Prostate gland (tissue), 2 donors: ENCODE data around the gene CDK14. TPM values are rescaled to one million over a fixed set of nuclear protein-coding genes. Genes with fewer than 3 reads are reported as not detected.

Experiments used
- DNase-seq: peaks from one replicate; pipeline ENCODE4 v3.0.0-alpha.2; 2019; ENCODE audit warnings: low spot score
- H3K27ac ChIP-seq, 2 donors: fragments of 200-600 bp; sonication (generic); 2 replicates each; pipeline ENCODE4 v1.5.1; 2017 to 2019
- H3K27me3 ChIP-seq: fragments of 200-600 bp; sonication (generic); replicated peaks from 2 replicates; pipeline ENCODE4 v1.5.1; 2019; ENCODE audit not compliant: insufficient read depth
- H3K36me3 ChIP-seq, 2 donors: fragments of 200-600 bp; sonication (generic); 1 replicate in 1 of 2; 2 replicates in 1 of 2; pipeline versions ENCODE4 v1.5.1 to v1.8.1; 2017 to 2019
- H3K4me1 ChIP-seq: fragments of 200-600 bp; sonication (generic); replicated peaks from 2 replicates; pipeline ENCODE4 v1.5.1; 2019
- H3K4me3 ChIP-seq, 2 donors: fragments of 200-600 bp; sonication (generic); 2 replicates each; pipeline ENCODE4 v1.5.1; 2017 to 2019
- H3K9me3 ChIP-seq: fragments of 200-600 bp; sonication (generic); 2 replicates; pipeline ENCODE4 v1.5.1; 2017
- POLR2A ChIP-seq: fragments of 450-650 bp; IDR thresholded peaks from one replicate; pipeline ENCODE4 v1.6.1; 2016; ENCODE audit warnings: antibody characterized with exemption, mild to moderate bottlenecking
- POLR2AphosphoS5 ChIP-seq: sonication (generic); formaldehyde crosslinking; IDR thresholded peaks from one replicate; pipeline ENCODE4 v1.6.1; 2017; ENCODE audit warnings: antibody characterized with exemption
- WGBS: methylation state at CpG from one replicate; pipeline ENCODE4 v1.1.5; 2018; 5-methylcytosine and 5-hydroxymethylcytosine counted together
- intact Hi-C: fragments of 100-400 bp; cut with DNase I; formaldehyde crosslinking; loops from one replicate; pipeline ENCODE4 v1.14.2; 2022
- total RNA-seq, 2 donors: library from RNA; depleted of rRNA; stranded (reverse); fragments of >200 nt; gene quantifications; one replicate each; pipeline ENCODE4 v1.1.0, GENCODE V29; 2016
- TF ChIP-seq, protein P1 (sequence below), 4 experiments: fragments of 200-600 bp in 2 of 4; fragments of 450-650 bp in 2 of 4; sonication (generic) in 2 of 4; IDR thresholded peaks; 1 replicate in 3 of 4; 2 replicates in 1 of 4; pipeline ENCODE4 v1.5.1; 2016 to 2019; ENCODE audit warnings: antibody characterized with exemption in 4 of 4, mild to moderate bottlenecking in 2 of 4, moderate library complexity in 2 of 4

CDK14 gene
- total RNA-seq, 2 donors from 2014 or later, result 13.7 to 20.7 TPM

GRCh38 chr7:91230100-91230499, 634.0 kb downstream of the CDK14 start:
- Histone ChIP-seq H3K27ac (no peak overlapping the region), H3K27me3 (no peaks in the 10 kb centered on the region), H3K36me3 (no peaks in the 10 kb centered on the region), H3K4me1 (no peaks in the 10 kb centered on the region), H3K4me3 (no peak overlapping the region), H3K9me3 (no peaks in the 10 kb centered on the region)
- no peak for DNase-seq
- intact Hi-C loops, result no loop called here
- TF ChIP-seq POLR2A (no peak), POLR2AphosphoS5 (no peak)
- TF ChIP-seq, protein P1, sequence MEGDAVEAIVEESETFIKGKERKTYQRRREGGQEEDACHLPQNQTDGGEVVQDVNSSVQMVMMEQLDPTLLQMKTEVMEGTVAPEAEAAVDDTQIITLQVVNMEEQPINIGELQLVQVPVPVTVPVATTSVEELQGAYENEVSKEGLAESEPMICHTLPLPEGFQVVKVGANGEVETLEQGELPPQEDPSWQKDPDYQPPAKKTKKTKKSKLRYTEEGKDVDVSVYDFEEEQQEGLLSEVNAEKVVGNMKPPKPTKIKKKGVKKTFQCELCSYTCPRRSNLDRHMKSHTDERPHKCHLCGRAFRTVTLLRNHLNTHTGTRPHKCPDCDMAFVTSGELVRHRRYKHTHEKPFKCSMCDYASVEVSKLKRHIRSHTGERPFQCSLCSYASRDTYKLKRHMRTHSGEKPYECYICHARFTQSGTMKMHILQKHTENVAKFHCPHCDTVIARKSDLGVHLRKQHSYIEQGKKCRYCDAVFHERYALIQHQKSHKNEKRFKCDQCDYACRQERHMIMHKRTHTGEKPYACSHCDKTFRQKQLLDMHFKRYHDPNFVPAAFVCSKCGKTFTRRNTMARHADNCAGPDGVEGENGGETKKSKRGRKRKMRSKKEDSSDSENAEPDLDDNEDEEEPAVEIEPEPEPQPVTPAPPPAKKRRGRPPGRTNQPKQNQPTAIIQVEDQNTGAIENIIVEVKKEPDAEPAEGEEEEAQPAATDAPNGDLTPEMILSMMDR (IDR thresholded peaks at IDR 0.05), result no peak
- 81% methylated on average over 2 of the region's 2 CpGs for WGBS

- no peak overlapping the region for H3K27ac ChIP-seq
- no peak for DNase-seq
- intact Hi-C loops, result no loop called here
- no peak for TF ChIP-seq POLR2AphosphoS5
- TF ChIP-seq, protein P1 (IDR thresholded peaks at IDR 0.05), result no peak
- no peak for TF ChIP-seq POLR2A
- H3K4me3 ChIP-seq, result no peak overlapping the region
- no peaks in the 10 kb centered on the region for H3K36me3 ChIP-seq
- 75% methylated on average over 3 of the region's 3 CpGs for WGBS
- H3K4me1 ChIP-seq, result no peaks in the 10 kb centered on the region
- H3K9me3 ChIP-seq, result no peaks in the 10 kb centered on the region
- H3K27me3 ChIP-seq, result no peaks in the 10 kb centered on the region
These were observed 634.4 kb downstream of the CDK14 start for GRCh38 chr7:91230503-91230902.

DNA sequence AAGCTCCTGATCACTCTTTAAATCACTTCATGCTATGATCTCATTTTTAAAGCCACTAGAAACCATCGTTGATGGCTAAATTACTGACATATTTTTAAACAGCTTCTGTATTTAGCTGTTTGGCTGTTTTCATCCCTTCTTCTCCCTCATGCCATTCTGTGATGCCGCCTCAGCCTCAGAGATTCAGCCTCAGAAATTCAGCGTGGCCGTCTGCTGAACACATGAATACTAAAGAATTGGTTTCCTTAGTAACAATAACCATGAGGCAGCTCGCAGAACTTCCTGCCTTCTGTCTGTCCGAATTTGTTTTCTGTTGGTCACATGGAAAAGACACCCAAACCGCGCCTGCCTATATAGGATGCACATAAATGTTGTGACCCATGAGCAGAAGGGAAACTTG, 637.1 kb downstream of the CDK14 start:
- no peaks in the 10 kb centered on the region for H3K27me3 ChIP-seq
- no peak for DNase-seq
- intact Hi-C loops, result no loop called here

GRCh38 chr7:91235211-91235832, 639.2 kb downstream of the CDK14 start:
- H3K9me3 ChIP-seq, result no peaks in the 10 kb centered on the region
- no peaks in the 10 kb centered on the region for H3K27me3 ChIP-seq
- H3K4me3 ChIP-seq, result no peak overlapping the region
- H3K36me3 ChIP-seq, result no peaks in the 10 kb centered on the region
- WGBS, result 73% methylated on average over 6 of the region's 6 CpGs
- no peaks in the 10 kb centered on the region for H3K4me1 ChIP-seq
- TF ChIP-seq, protein P1 (IDR thresholded peaks at IDR 0.05), result no peak
- TF ChIP-seq POLR2AphosphoS5 (no peak), POLR2A (no peak)
- intact Hi-C loops, result no loop called here
- no peak overlapping the region for H3K27ac ChIP-seq
- DNase-seq, result no peak

More for the DNA sequence above, 637.1 kb downstream of the CDK14 start:
- no peaks in the 10 kb centered on the region for H3K9me3 ChIP-seq
- no peak overlapping the region for H3K4me3 ChIP-seq
- H3K27ac ChIP-seq, result no peak overlapping the region
- 81% methylated on average over 8 of the region's 8 CpGs for WGBS
- no peaks in the 10 kb centered on the region for H3K4me1 ChIP-seq
- no peaks in the 10 kb centered on the region for H3K36me3 ChIP-seq
- no peak for TF ChIP-seq POLR2A
- TF ChIP-seq POLR2AphosphoS5, result no peak
- TF ChIP-seq, protein P1 (IDR thresholded peaks at IDR 0.05), result no peak

DNA sequence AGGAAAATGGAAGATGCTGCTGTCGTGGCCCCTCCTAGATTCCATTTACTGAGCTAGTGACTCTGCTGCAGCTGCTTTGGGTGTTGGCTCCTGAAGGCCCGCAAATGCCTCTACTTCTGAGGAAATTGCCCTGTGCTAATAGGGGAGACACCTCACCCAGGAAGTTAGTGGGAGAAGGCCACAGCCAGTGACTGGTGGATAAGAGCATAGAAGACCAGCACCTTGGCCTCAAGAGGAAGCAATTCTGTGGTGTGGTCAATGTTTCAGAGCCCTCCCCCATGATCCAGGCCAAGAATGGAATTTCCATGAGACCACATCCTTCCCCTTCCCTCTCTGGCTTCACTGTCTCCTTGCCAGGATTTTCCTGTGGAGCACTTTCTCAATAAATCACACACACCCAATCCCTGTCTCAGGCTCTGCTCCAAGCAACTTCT, 643.1 kb downstream of the CDK14 start:
- Histone ChIP-seq H3K36me3 (no peaks in the 10 kb centered on the region), H3K9me3 (no peaks in the 10 kb centered on the region), H3K27ac (no peak overlapping the region), H3K4me1 (no peaks in the 10 kb centered on the region), H3K4me3 (no peak overlapping the region), H3K27me3 (no peaks in the 10 kb centered on the region)
- intact Hi-C loops, result no loop called here
- DNase-seq, result no peak
- TF ChIP-seq POLR2A, result no peak
- TF ChIP-seq, protein P1 (IDR thresholded peaks at IDR 0.05), result no peak
- WGBS, result 42% methylated on average over 2 of the region's 2 CpGs
